Measurements from ENCODE around the gene CABS1. TPM values are rescaled to one million over a fixed set of nuclear protein-coding genes. Genes with fewer than 3 reads are reported as not detected.

CABS1 gene
- total and polyA plus RNA-seq, 2 of the 8 experiments (the other 6 are each of a cell fraction or from before 2014, with no cell fraction given) = 0.03 TPM; not detected in 1

DNA sequence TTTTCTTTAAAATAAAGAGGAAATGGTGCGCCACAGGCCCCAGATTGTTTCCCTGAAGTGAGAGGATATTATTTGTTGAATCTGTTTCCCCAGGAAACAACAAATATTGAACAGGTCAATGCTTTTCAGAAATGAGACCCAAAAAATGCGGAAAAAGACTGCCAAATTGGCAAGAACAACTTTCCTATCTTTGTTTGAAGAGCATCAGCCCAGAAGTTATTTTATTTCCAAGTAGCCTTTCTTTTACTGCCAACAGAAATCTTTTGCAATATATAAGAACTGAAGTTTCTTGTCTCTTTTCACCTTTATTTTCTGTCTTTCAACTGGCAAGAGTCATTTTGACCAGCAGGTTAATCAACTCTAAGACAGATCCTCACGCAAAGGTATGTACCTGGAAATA is 25.7 kb downstream of the CABS1 start, which contains the start of gene SMR3A:
TSS of gene SMR3A (plus strand) at position 301 of the 400 bp plus-strand sequence. CDS start 1,356 bp downstream, outside the sequence.
- Histone ChIP-seq H3K4me1 (replicated peaks in 1 of 4; ENCODE audit: control insufficient read depth in 3 of 4, insufficient read depth in 4 of 4, low read length in 3 of 4) (no peaks in the 10 kb centered on the region), H3K79me2 (ENCODE audit: control insufficient read depth in 1 of 2, insufficient read depth in 2 of 2, low read length in 2 of 2) (no peaks in the 10 kb centered on the region), H3K9me3 (ENCODE audit: insufficient read depth in 2 of 2, low read depth in 1 of 2, low read length in 1 of 2) (no peaks in the 10 kb centered on the region), H3K36me3 (ENCODE audit: control insufficient read depth in 2 of 4, insufficient read depth in 4 of 4, low read length in 3 of 4) (no peaks in the 10 kb centered on the region), H2BK120ac (replicated peaks; ENCODE audit: low read depth, low read length) (no peak within 1 kb of the TSS), H3K9ac (replicated peaks in 1 of 4; ENCODE audit: extremely low read depth in 1 of 4, low read depth in 3 of 4, low read length in 3 of 4) (no peak within 1 kb of the TSS), H4K8ac (ENCODE audit: extremely low read depth, insufficient read depth, low read length) (no peak within 1 kb of the TSS), H2BK20ac (ENCODE audit: low read length) (no peak within 1 kb of the TSS), H2AFZ (ENCODE audit: low read length) (no peak within 1 kb of the TSS), H2BK15ac (ENCODE audit: low read length) (no peak within 1 kb of the TSS), H2AK5ac (ENCODE audit: low read depth, low read length) (no peak within 1 kb of the TSS), H3K4me2 (ENCODE audit: insufficient read depth in 1 of 2, low read depth in 2 of 2, low read length in 2 of 2) (no peak within 1 kb of the TSS), H3K4me3 (ENCODE audit: extremely low read depth in 1 of 4, insufficient read depth in 2 of 4, low read depth in 3 of 4, low read length in 4 of 4) (no peak within 1 kb of the TSS), H4K5ac (ENCODE audit: insufficient read length, low read depth, low read length) (no peak within 1 kb of the TSS), H3K27ac (ENCODE audit: low read depth, low read length) (no peak within 1 kb of the TSS), H3K18ac (ENCODE audit: extremely low read depth, low read length) (no peak within 1 kb of the TSS), H3K56ac (replicated peaks; ENCODE audit: insufficient read length, low read depth, low read length) (no peak within 1 kb of the TSS), H4K20me1 (replicated peaks in 1 of 2; ENCODE audit: control insufficient read depth in 1 of 2, insufficient read depth in 2 of 2, low read length in 2 of 2) (no peaks in the 10 kb centered on the region), H2BK5ac (ENCODE audit: low read depth, low read length) (no peak within 1 kb of the TSS), H3K14ac (ENCODE audit: insufficient read length) (no peak within 1 kb of the TSS), H3K79me1 (ENCODE audit: low read depth, low read length) (no peaks in the 10 kb centered on the region), H3K4ac (replicated peaks; ENCODE audit: insufficient read length, low read depth, low read length) (no peak within 1 kb of the TSS), H2BK12ac (ENCODE audit: low read depth, low read length) (no peak within 1 kb of the TSS), H3K23me2 (ENCODE audit: low read depth, low read length) (no peaks in the 10 kb centered on the region; the same call in 1 of the 2 replicates), H4K91ac (replicated peaks; ENCODE audit: insufficient read length, low read length) (no peak within 1 kb of the TSS), H3K23ac (ENCODE audit: insufficient read length) (no peak within 1 kb of the TSS), H3K27me3 (replicated peaks in 1 of 4; ENCODE audit: control insufficient read depth in 3 of 4, extremely low read depth in 1 of 4, insufficient read depth in 3 of 4, low read length in 3 of 4) (no peaks in the 10 kb centered on the region)
- 90% methylated on average over 3 of the region's 3 CpGs; no CpG with 5 or more reads in 1 of the 2 experiments for whole genome bisulfite sequencing, 2 experiments (ENCODE audit: extremely low coverage in 1 of 2, insufficient coverage in 1 of 2, insufficient read length in 1 of 2, insufficient replicate concordance in 2 of 2, low coverage in 1 of 2, low lambda C conversion rate in 2 of 2, missing lambda C conversion rate in 1 of 2)
- ChIA-PET POLR2A (ENCODE audit: partially characterized antibody) (no interaction called here), CTCF (ENCODE audit: partially characterized antibody) (no interaction called here)
- no peak for FAIRE-seq
- DNase-seq (ENCODE audit: low read depth in 1 of 2, low spot score in 2 of 2) = no peak
- no peak for TF ChIP-seq TEAD4 (IDR thresholded peaks at IDR 0.05; ENCODE audit: low read depth, low read length)
- no peak for TF ChIP-seq POLR2A (IDR thresholded peaks at IDR 0.05; ENCODE audit: control extremely low read depth in 1 of 2, low read depth in 2 of 2, low read length in 2 of 2)
- no peak for TF ChIP-seq GABPA (IDR thresholded peaks at IDR 0.05; ENCODE audit: borderline replicate concordance, insufficient read depth, low read length)
- TF ChIP-seq POLR2AphosphoS5 (IDR thresholded peaks at IDR 0.05; ENCODE audit: low read depth, low read length) = no peak
- TF ChIP-seq, protein P1, sequence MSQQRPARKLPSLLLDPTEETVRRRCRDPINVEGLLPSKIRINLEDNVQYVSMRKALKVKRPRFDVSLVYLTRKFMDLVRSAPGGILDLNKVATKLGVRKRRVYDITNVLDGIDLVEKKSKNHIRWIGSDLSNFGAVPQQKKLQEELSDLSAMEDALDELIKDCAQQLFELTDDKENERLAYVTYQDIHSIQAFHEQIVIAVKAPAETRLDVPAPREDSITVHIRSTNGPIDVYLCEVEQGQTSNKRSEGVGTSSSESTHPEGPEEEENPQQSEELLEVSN (IDR thresholded peaks at IDR 0.05) = no peak
- TF ChIP-seq CBX5 (IDR thresholded peaks at IDR 0.05; ENCODE audit: low read depth, low read length) = no peak
- TF ChIP-seq, protein P2, sequence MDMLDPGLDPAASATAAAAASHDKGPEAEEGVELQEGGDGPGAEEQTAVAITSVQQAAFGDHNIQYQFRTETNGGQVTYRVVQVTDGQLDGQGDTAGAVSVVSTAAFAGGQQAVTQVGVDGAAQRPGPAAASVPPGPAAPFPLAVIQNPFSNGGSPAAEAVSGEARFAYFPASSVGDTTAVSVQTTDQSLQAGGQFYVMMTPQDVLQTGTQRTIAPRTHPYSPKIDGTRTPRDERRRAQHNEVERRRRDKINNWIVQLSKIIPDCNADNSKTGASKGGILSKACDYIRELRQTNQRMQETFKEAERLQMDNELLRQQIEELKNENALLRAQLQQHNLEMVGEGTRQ (IDR thresholded peaks at IDR 0.05; ENCODE audit: low read length) = no peak
- TF ChIP-seq MAFK (IDR thresholded peaks at IDR 0.05; ENCODE audit: low read depth, low read length) = no peak
- no peak for TF ChIP-seq SUZ12 (IDR thresholded peaks at IDR 0.05; ENCODE audit: low read length)
- no peak for TF ChIP-seq RNF2 (IDR thresholded peaks at IDR 0.05; ENCODE audit: borderline replicate concordance, low read depth, low read length, missing control alignments, poor library complexity, severe bottlenecking)
- TF ChIP-seq, protein P3, sequence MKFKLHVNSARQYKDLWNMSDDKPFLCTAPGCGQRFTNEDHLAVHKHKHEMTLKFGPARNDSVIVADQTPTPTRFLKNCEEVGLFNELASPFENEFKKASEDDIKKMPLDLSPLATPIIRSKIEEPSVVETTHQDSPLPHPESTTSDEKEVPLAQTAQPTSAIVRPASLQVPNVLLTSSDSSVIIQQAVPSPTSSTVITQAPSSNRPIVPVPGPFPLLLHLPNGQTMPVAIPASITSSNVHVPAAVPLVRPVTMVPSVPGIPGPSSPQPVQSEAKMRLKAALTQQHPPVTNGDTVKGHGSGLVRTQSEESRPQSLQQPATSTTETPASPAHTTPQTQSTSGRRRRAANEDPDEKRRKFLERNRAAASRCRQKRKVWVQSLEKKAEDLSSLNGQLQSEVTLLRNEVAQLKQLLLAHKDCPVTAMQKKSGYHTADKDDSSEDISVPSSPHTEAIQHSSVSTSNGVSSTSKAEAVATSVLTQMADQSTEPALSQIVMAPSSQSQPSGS (IDR thresholded peaks at IDR 0.05; ENCODE audit: low read length) = no peak
